SK-N-MC (cell line): Measurements from ENCODE around the gene UBE4B.

ENCODE experiments used
- EZH2 ChIP-seq: fragments of 200-600 bp; sonication (generic); IDR thresholded peaks from one replicate; pipeline ENCODE4 v1.6.1; 2017; ENCODE audit warnings: antibody characterized with exemption
- POLR2AphosphoS5 ChIP-seq: IDR thresholded peaks from 2 replicates; pipeline ENCODE4 v1.6.1; 2012; ENCODE audit warnings: mild to moderate bottlenecking, low read depth, low read length, borderline replicate concordance

DNA sequence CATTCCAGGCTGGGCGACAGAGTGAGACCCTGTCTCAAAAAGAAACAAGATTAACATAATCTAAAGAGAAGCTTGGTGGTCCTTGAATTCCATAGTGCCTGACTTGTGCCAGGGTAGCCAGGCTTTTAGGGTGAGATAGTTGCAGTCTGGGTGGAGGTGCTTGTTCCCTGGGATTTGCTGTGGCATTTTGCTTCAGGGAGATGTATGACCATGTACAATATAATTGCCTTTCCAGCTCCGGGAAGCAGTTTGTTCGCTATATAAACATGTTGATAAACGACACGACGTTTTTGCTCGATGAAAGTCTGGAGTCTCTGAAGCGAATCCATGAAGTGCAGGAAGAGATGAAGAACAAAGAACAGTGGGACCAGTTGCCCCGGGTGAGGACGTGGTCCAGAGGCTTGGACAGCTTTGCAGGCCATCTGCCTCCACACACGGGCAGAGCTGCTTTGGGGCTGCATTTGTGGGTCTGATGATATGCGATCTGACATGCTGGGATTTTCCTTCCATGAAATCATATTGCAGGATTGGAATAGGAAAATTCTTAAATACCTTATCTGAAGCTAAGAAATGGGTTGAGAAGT, 128.2 kb downstream of the UBE4B start:
- no peak for TF ChIP-seq EZH2
- no peak for TF ChIP-seq POLR2AphosphoS5
